Measurements from ENCODE around the gene MTREX. TPM values are rescaled to one million over a fixed set of nuclear protein-coding genes. Genes with fewer than 3 reads are reported as not detected.

MTREX gene
- total and polyA plus RNA-seq, 2 of the 8 experiments (the other 6 are each of a cell fraction or from before 2014, with no cell fraction given) = 16.0 to 130 TPM

DNA sequence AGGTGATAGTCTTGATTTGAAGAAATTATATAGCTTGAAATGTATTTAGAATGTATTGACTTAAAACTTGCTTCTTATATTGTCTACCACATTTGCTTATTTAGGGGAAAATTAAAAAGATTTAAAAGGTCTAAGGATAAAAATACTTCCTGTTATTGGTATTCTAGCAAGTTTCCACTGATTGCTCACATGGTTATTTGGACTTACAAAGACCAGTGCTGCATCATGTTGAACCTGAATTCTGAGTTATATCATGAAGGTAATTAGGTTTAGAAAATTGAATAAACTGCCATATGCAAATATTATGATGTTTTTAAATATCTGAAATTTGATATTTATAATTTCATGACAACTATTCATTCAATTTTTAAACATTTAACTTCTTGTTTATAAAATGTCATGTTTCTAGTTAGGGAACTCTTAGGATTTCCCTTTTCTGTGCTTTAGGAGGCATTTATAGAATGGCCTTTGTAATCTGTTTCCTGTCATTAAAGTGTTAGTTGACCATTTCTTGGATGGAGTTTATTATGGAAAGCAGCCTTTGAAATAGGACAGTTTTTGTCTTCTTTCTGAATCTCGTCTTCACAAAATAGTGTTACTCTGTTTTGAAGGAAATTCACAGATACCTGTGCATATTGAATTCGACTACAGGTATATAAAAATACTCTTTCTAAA, 85.8 kb downstream of the MTREX start:
- Histone ChIP-seq H3K4ac (replicated peaks; ENCODE audit: insufficient read length, low read depth, low read length) (no peak overlapping the region), H4K20me1 (replicated peaks in 1 of 2; ENCODE audit: control insufficient read depth in 1 of 2, insufficient read depth in 2 of 2, low read length in 2 of 2) (no peaks in the 10 kb centered on the region), H3K9ac (replicated peaks in 1 of 4; ENCODE audit: extremely low read depth in 1 of 4, low read depth in 3 of 4, low read length in 3 of 4) (no peak overlapping the region), H3K4me3 (ENCODE audit: extremely low read depth in 1 of 4, insufficient read depth in 2 of 4, low read depth in 3 of 4, low read length in 4 of 4) (no peak overlapping the region), H3K36me3 (ENCODE audit: control insufficient read depth in 2 of 4, insufficient read depth in 4 of 4, low read length in 3 of 4) (peaks cover 4 to 44% (median 28%) of the 10 kb centered on the region in 4 experiments; a peak in 7 of 8 replicates), H2AFZ (ENCODE audit: low read length) (no peak overlapping the region), H3K56ac (replicated peaks; ENCODE audit: insufficient read length, low read depth, low read length) (no peak overlapping the region), H3K4me2 (ENCODE audit: insufficient read depth in 1 of 2, low read depth in 2 of 2, low read length in 2 of 2) (no peak overlapping the region), H3K23me2 (ENCODE audit: low read depth, low read length) (no peaks in the 10 kb centered on the region), H3K14ac (ENCODE audit: insufficient read length) (no peak overlapping the region), H3K79me1 (ENCODE audit: low read depth, low read length) (no peaks in the 10 kb centered on the region), H3K27me3 (replicated peaks in 1 of 4; ENCODE audit: control insufficient read depth in 3 of 4, extremely low read depth in 1 of 4, insufficient read depth in 3 of 4, low read length in 3 of 4) (no peaks in the 10 kb centered on the region), H2AK5ac (ENCODE audit: low read depth, low read length) (no peak overlapping the region), H2BK12ac (ENCODE audit: low read depth, low read length) (no peak overlapping the region), H3K9me3 (ENCODE audit: insufficient read depth in 2 of 2, low read depth in 1 of 2, low read length in 1 of 2) (peaks cover 11 to 13% of the 10 kb centered on the region in 2 experiments), H4K91ac (replicated peaks; ENCODE audit: insufficient read length, low read length) (no peak overlapping the region), H2BK15ac (ENCODE audit: low read length) (no peak overlapping the region), H2BK120ac (replicated peaks; ENCODE audit: low read depth, low read length) (no peak overlapping the region), H2BK5ac (ENCODE audit: low read depth, low read length) (no peak overlapping the region), H3K18ac (ENCODE audit: extremely low read depth, low read length) (no peak overlapping the region), H2BK20ac (ENCODE audit: low read length) (no peak overlapping the region), H3K79me2 (ENCODE audit: control insufficient read depth in 1 of 2, insufficient read depth in 2 of 2, low read length in 2 of 2) (no peaks in the 10 kb centered on the region), H3K4me1 (replicated peaks in 1 of 4; ENCODE audit: control insufficient read depth in 3 of 4, insufficient read depth in 4 of 4, low read length in 3 of 4) (peaks cover 0 to 3% (median 0%) of the 10 kb centered on the region in 4 experiments; a peak in 1 of 7 replicates), H3K23ac (ENCODE audit: insufficient read length) (no peak overlapping the region), H4K8ac (ENCODE audit: extremely low read depth, insufficient read depth, low read length) (no peak overlapping the region), H4K5ac (ENCODE audit: insufficient read length, low read depth, low read length) (no peak overlapping the region), H3K27ac (ENCODE audit: low read depth, low read length) (no peak overlapping the region)
- no peak for DNase-seq (ENCODE audit: low read depth in 1 of 2, low spot score in 2 of 2)
- ChIA-PET POLR2A (ENCODE audit: partially characterized antibody) (interaction anchor here (1.1 kb wide), 1 partner anchor 8 kb away, joined by 3 read pairs; no protein-coding TSS in a partner anchor), CTCF (ENCODE audit: partially characterized antibody) (interaction anchor here (1.2 to 1.5 kb wide), 3 partner anchors 8 to 298 kb away, joined by 3 to 6 read pairs (median 3); no protein-coding TSS in a partner anchor)
- FAIRE-seq = no peak
- WGBS, 2 experiments (ENCODE audit: extremely low coverage in 1 of 2, insufficient coverage in 1 of 2, insufficient read length in 1 of 2, insufficient replicate concordance in 2 of 2, low coverage in 1 of 2, low lambda C conversion rate in 2 of 2, missing lambda C conversion rate in 1 of 2) = 38% methylated on average over 2 of the region's 2 CpGs; no CpG with 5 or more reads in 1 of the 2 experiments
- no peak for TF ChIP-seq ZNF274 (IDR thresholded peaks at IDR 0.05; ENCODE audit: borderline replicate concordance, extremely low read depth, low read length)
- TF ChIP-seq PHF8 (conservative IDR thresholded peaks at IDR 0.05; ENCODE audit: low read depth, low read length) = no peak
- no peak for TF ChIP-seq NANOG (IDR thresholded peaks at IDR 0.05; ENCODE audit: insufficient read depth, low read depth, low read length, poor library complexity, severe bottlenecking)
- no peak for TF ChIP-seq SUZ12 (IDR thresholded peaks at IDR 0.05; ENCODE audit: low read length)
- no peak for TF ChIP-seq RAD21 (IDR thresholded peaks at IDR 0.05 in 1 of 2, conservative IDR thresholded peaks at IDR 0.05 in 1 of 2; ENCODE audit: low read depth in 2 of 2, low read length in 2 of 2)
- TF ChIP-seq EGR1 (IDR thresholded peaks at IDR 0.05; ENCODE audit: borderline replicate concordance, low read depth, low read length) = no peak
- TF ChIP-seq SP2 (IDR thresholded peaks at IDR 0.05; ENCODE audit: low read length) = no peak
- TF ChIP-seq, protein P1, sequence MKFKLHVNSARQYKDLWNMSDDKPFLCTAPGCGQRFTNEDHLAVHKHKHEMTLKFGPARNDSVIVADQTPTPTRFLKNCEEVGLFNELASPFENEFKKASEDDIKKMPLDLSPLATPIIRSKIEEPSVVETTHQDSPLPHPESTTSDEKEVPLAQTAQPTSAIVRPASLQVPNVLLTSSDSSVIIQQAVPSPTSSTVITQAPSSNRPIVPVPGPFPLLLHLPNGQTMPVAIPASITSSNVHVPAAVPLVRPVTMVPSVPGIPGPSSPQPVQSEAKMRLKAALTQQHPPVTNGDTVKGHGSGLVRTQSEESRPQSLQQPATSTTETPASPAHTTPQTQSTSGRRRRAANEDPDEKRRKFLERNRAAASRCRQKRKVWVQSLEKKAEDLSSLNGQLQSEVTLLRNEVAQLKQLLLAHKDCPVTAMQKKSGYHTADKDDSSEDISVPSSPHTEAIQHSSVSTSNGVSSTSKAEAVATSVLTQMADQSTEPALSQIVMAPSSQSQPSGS (IDR thresholded peaks at IDR 0.05; ENCODE audit: low read length) = no peak
- no peak for TF ChIP-seq TEAD4 (IDR thresholded peaks at IDR 0.05; ENCODE audit: low read depth, low read length)
- no peak for TF ChIP-seq GABPA (IDR thresholded peaks at IDR 0.05; ENCODE audit: borderline replicate concordance, insufficient read depth, low read length)
